ENCODE data around the gene ASIC3. TPM values are rescaled to one million over a fixed set of nuclear protein-coding genes. Genes with fewer than 3 reads are reported as not detected.
A peak's percentile ranks its signal among the peaks of the same experiment; 100 is the strongest.

Gene ASIC3
- total and polyA plus RNA-seq, 2 of the 4 experiments (the other 2 are of a cell fraction): 0.74 TPM; not detected in 1

- Histone ChIP-seq H4K8ac (ENCODE audit: low read depth in 2 of 2, low read length in 2 of 2) (no peak overlapping the region), H3K4me2 (ENCODE audit: low read depth, low read length) (no peak overlapping the region), H3K14ac (replicated peaks; ENCODE audit: low read depth, low read length) (no peak overlapping the region; the same call in 1 of the 2 replicates), H3K9ac (ENCODE audit: low read depth, low read length) (no peak overlapping the region), H3K27ac (ENCODE audit: insufficient read depth, low read length) (no peak overlapping the region; the same call in 1 of the 2 replicates), H3K9me3 (ENCODE audit: control insufficient read depth, insufficient read depth, low read length) (no peaks in the 10 kb centered on the region), H3K4me1 (ENCODE audit: control insufficient read depth, insufficient read depth, low read length) (peaks cover 11% of the 10 kb centered on the region), H2BK5ac (ENCODE audit: low read depth, low read length, poor library complexity, severe bottlenecking) (no peak overlapping the region), H3K4me3 (ENCODE audit: insufficient read depth, low read depth, low read length) (no peak overlapping the region), H3K23ac (ENCODE audit: low read depth, low read length) (no peak overlapping the region), H3K4ac (ENCODE audit: low read depth, low read length) (no peak overlapping the region), H2AFZ (replicated peaks; ENCODE audit: low read length, poor library complexity) (no peak overlapping the region), H2BK120ac (ENCODE audit: low read depth, low read length) (no peak overlapping the region), H3K56ac (ENCODE audit: extremely low read depth, insufficient read depth, low read length) (no peak overlapping the region), H2BK15ac (ENCODE audit: low read depth, low read length) (no peak overlapping the region), H3K36me3 (ENCODE audit: control insufficient read depth, insufficient read depth, low read length) (peaks cover 11% of the 10 kb centered on the region; the same call in 1 of the 2 replicates), H2BK20ac (ENCODE audit: low read depth, low read length) (no peak overlapping the region), H3K18ac (ENCODE audit: low read depth, low read length) (no peak overlapping the region), H3K27me3 (ENCODE audit: control insufficient read depth, insufficient read depth, low read length) (no peaks in the 10 kb centered on the region), H4K91ac (ENCODE audit: insufficient read depth, low read depth, low read length) (no peak overlapping the region), H4K20me1 (ENCODE audit: insufficient read depth, low read length) (peaks cover 91% of the 10 kb centered on the region), H2AK9ac (replicated peaks; ENCODE audit: low read depth, low read length, poor library complexity) (peak overlapping the region; percentile 26), H3K79me1 (ENCODE audit: low read depth in 1 of 2, low read length in 2 of 2) (peaks cover 6 to 85% of the 10 kb centered on the region in 2 experiments; a peak in 3 of 4 replicates), H2AK5ac (ENCODE audit: low read depth, low read length) (no peak overlapping the region; the same call in 1 of the 2 replicates), H4K5ac (ENCODE audit: low read depth, low read length) (no peak overlapping the region), H3K9me1 (ENCODE audit: insufficient read depth, low read length) (peaks cover 12% of the 10 kb centered on the region; the same call in 1 of the 2 replicates)
- no peak for ATAC-seq (ENCODE audit: low read depth)
- CTCF ChIA-PET: interaction anchor here (1.3 kb wide), 1 partner anchor 15 kb away, joined by 4 read pairs; no protein-coding TSS in a partner anchor
- in situ Hi-C loops (cut with MboI; ENCODE audit: low sequenced_read_pairs) (no loop called here), dilution Hi-C loops (cut with HindIII; ENCODE audit: low sequenced_read_pairs, unreplicated experiment) (no loop called here), intact Hi-C loops (cut with micrococcal nuclease) (no loop called here)
- POLR2A ChIA-PET (ENCODE audit: unreplicated experiment): no interaction called here
- BruUV-seq (replicated peaks): no TSS peak
- WGBS, 2 experiments (ENCODE audit: extremely low coverage in 2 of 2, insufficient read length in 1 of 2): 85% methylated on average over 5 of the region's 10 CpGs; no CpG with 5 or more reads in 1 of the 2 experiments
- 0 out of 2 replicates have a peak, but pooled peaks have one; percentile 1 for TF ChIP-seq CTCF (conservative IDR thresholded peaks at IDR 0.05; ENCODE audit: low read depth, low read length)
- no peak for TF ChIP-seq MAZ (IDR thresholded peaks at IDR 0.05; ENCODE audit: borderline replicate concordance, low read depth, low read length)
- 0 out of 2 replicates have a peak, but pooled peaks have one; percentile 8 for TF ChIP-seq MAFK (IDR thresholded peaks at IDR 0.05; ENCODE audit: low read depth, low read length)
- no peak for DNase-seq
Observed at GRCh38 chr7:151095123-151095797, 46.9 kb downstream of the ASIC3 start.

Measured in IMR-90 (cell line).